UCSD-AML1 (cell line): Measurements from ENCODE around the gene RNF145.
"Not testable (repeated sequence)": the region's sequence is repeated elsewhere in the genome, so short reads cannot be mapped to it uniquely, and the experiment has no call there.

Source experiments
- DNase-seq: peaks from one replicate; lab custom pipeline; 2025; ENCODE audit not compliant: unreplicated experiment; lab: John Stamatoyannopoulos, UW

Gene RNF145

GRCh38 chr5:159120446-159120845 lies 88.9 kb downstream of the RNF145 start:
- DNase-seq: no peak

DNA sequence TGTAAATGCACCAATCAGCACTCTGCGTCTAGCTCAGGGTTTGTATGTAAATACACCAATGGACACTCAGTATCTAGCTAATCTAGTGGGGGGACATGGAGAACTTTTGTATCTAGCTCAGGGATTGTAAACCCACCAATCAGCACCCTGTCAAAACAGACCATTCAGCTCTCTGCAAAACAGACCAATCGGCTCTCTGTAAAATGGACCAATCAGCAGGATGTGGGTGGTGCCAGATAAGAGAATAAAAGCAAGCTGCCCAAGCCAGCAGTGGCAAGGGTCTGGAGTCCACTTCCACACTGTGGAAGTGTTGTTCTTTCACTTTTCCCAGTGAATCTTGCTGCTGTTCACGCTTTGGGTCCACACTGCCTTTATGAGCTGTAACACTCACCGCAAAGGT lies 89.5 kb downstream of the RNF145 start:
- not testable (repeated sequence) for DNase-seq

DNA sequence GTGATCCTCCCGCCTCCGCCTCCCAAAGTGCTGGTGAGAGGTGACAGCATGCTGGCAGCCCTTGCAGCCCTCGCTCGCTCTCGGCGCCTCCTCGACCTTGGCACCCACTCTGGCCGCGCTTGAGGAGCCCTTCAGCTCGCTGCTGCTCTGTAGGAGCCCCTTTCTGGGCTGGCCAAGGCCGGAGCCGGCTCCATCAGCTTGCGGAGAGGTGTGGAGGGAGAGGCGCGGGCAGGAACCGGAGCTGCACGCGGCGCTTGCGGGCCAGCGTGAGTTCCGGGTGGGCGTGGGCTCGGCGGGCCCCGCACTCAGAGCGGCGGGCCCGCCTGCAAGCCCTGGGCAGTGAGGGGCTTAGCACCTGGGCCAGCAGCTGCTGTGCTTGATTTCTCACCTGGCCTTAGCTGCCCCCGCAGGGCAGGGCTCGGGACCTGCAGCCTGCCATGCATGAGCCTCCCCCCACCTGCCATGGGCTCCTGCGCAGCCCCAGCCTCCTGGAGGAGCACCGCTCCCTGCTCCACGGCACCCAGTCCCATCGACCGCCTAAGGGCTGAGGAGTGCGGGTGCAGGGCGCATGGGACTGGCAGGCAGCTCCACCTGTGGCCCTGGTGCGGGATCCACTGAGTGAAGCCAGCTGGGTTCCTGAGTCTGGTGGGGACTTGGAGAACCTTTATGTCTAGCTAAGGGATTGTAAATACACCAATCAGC lies 90.2 kb downstream of the RNF145 start:
- DNase-seq: not testable (repeated sequence)

- DNase-seq: no peak
Observed at GRCh38 chr5:159113405-159113804, 95.9 kb downstream of the RNF145 start.

DNA sequence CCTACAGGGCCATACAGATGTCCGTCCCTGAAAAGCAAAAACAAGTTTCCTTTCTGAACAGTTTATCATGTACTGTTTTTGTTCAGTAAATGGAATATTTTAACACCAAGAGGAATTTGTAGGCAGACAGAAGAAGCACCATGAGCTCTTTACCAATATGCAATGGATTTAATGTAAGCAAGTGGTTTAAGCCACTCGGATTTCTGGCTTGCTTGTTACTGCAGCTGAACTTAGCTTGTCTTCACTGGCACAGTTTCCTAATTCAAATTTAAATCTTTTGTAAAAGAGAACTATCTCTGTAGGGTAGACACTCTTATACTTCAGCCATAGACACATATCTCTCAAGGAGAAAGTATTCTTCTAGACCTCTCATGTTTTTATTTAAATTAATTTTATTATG lies 96.9 kb downstream of the RNF145 start:
- no peak for DNase-seq
